Vagina (tissue), 2 donors: Measurements from ENCODE around the gene PLCB1.

Experiments used
- POLR2AphosphoS5 ChIP-seq, 2 donors: sonication (generic); formaldehyde crosslinking; IDR thresholded peaks; one replicate each; pipeline ENCODE4 v1.9.0; 2017; ENCODE audit warnings: antibody characterized with exemption in 2 of 2, mild to moderate bottlenecking in 2 of 2, low read depth in 1 of 2; ENCODE audit not compliant: insufficient read depth in 1 of 2
- TF ChIP-seq, protein P1 (sequence below), 3 experiments: fragments of 450-650 bp in 2 of 3; fragments of 200-600 bp in 1 of 3; sonication (generic) in 1 of 3; IDR thresholded peaks; one replicate each; pipeline ENCODE4 v1.5.1; 2017 to 2019; ENCODE audit warnings: antibody characterized with exemption in 3 of 3, mild to moderate bottlenecking in 2 of 3, moderate library complexity in 2 of 3

DNA sequence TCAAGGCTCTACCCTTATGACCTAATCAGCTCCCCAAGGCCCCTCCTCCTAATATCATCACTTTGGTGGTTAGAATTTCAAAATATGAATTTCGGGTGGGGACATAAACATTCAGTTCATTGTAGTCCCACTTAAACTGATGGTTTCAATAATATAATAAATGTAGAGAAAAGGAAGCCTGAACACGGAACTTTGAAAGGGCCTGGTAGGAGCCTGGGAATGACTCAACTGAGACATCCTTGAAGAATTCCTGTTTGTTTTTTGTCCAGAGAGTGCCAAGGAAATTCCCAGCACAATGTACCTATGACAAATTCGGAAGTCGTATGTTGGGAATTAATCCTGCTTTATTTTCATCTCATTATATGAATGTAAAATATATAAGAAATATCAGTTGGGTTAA, 457.9 kb downstream of the PLCB1 start:
- no peak for TF ChIP-seq POLR2AphosphoS5 (IDR thresholded peaks at IDR 0.05; ENCODE audit: insufficient read depth in 1 of 2, low read depth in 1 of 2)
- TF ChIP-seq, protein P1, sequence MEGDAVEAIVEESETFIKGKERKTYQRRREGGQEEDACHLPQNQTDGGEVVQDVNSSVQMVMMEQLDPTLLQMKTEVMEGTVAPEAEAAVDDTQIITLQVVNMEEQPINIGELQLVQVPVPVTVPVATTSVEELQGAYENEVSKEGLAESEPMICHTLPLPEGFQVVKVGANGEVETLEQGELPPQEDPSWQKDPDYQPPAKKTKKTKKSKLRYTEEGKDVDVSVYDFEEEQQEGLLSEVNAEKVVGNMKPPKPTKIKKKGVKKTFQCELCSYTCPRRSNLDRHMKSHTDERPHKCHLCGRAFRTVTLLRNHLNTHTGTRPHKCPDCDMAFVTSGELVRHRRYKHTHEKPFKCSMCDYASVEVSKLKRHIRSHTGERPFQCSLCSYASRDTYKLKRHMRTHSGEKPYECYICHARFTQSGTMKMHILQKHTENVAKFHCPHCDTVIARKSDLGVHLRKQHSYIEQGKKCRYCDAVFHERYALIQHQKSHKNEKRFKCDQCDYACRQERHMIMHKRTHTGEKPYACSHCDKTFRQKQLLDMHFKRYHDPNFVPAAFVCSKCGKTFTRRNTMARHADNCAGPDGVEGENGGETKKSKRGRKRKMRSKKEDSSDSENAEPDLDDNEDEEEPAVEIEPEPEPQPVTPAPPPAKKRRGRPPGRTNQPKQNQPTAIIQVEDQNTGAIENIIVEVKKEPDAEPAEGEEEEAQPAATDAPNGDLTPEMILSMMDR (IDR thresholded peaks at IDR 0.05), result no peak
